Esophagus muscularis mucosa (tissue), 4 donors: Measurements from ENCODE around the gene CYTH1.

Experiments
- CTCF ChIP-seq, 3 experiments: fragments of 200-600 bp in 2 of 3; fragments of 450-650 bp in 1 of 3; sonication (generic) in 2 of 3; IDR thresholded peaks; one replicate each; pipeline ENCODE4 v1.5.1; 2017 to 2019; ENCODE audit warnings: antibody characterized with exemption in 3 of 3, mild to moderate bottlenecking in 2 of 3, moderate library complexity in 1 of 3
- EP300 ChIP-seq: sonication (generic); formaldehyde crosslinking; IDR thresholded peaks from one replicate; pipeline ENCODE4 v1.6.1; 2017; ENCODE audit warnings: antibody characterized with exemption
- POLR2A ChIP-seq: fragments of 450-650 bp; IDR thresholded peaks from one replicate; pipeline ENCODE4 v1.6.1; 2017; ENCODE audit warnings: antibody characterized with exemption, moderate library complexity, mild to moderate bottlenecking, low read depth
- POLR2AphosphoS5 ChIP-seq, 2 donors: sonication (generic); formaldehyde crosslinking; IDR thresholded peaks; one replicate each; pipeline ENCODE4 v1.6.1; 2017; ENCODE audit warnings: antibody characterized with exemption in 2 of 2

GRCh38 chr17:78640700-78641099 lies 141.4 kb downstream of the CYTH1 start:
- TF ChIP-seq POLR2AphosphoS5 (IDR thresholded peaks at IDR 0.05) (no peak), CTCF (IDR thresholded peaks at IDR 0.05) (no peak), POLR2A (no peak), EP300 (no peak)
